ENCODE measurements around the gene PIK3R5.

Gene PIK3R5

GRCh38 chr17:8855477-8856204, 109.9 kb downstream of the PIK3R5 start:
- DNase-seq: no peak

DNA sequence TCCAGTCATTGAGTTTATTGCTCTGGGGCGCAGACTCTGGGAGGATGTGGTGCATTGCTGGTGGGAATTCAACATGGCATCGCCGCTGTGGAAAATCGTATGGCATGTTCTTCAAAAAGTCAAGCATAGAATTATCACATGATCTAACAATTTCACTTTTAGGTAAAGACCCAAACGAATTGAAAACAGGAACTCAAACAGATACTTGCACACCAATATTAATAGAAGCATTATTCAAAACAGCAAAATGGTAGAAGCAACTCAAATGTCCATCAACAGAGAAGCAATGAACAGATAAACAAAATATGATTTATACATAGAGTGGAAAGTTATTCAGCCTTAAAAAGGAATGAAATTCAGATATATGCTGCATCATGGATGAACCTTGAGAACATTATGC, 113.9 kb downstream of the PIK3R5 start:
- no peak for DNase-seq

- DNase-seq: no peak
Observed at GRCh38 chr17:8849311-8850041, 116.0 kb downstream of the PIK3R5 start.

DNA sequence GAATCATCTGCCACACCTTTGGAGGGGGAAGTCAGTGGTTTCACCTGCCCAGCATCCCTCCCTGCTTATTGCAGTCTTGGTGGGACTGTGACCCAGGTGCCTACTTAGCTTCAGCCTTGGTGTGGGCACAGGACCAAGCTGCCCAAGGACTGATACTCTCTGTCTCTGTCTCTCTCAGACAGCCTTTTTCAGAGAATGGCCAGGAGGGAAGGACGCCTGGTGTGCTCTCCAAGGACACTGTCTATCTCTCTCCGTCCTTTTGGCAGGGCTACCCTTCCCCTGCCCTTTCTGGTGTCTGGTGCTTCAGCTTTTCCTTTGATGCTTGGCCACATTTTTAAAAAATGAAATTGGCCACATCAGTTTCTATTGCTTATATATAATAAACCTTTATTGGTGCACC, 117.6 kb downstream of the PIK3R5 start:
- no peak for DNase-seq

- no peak for DNase-seq
Observed at GRCh38 chr17:8846768-8847211, 118.7 kb downstream of the PIK3R5 start.

GRCh38 chr17:8844229-8845218, 121.0 kb downstream of the PIK3R5 start:
- DNase-seq: no peak

DNA sequence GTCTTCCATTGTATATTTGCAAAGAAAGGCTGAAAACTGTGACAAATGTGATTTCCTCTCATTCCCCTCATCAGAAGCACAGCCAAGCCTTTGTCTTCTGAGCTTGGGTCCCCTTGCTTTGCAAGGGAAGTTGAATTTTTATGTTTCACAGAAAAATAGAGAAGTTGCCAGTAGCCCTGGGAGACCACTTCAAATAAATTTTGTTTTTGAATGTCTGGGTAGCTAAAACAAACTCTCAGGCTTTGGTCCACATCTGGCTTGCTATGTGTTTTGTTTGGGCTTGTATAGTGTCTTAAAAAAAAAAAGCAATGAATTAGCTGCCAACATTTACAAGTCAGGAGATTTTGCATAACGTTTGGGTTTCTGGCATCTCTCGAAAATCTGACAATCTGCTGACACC, 122.2 kb downstream of the PIK3R5 start:
- no peak for DNase-seq

- DNase-seq: no peak
Observed at GRCh38 chr17:8841844-8842243, 123.7 kb downstream of the PIK3R5 start.

- no peak for DNase-seq
Observed at GRCh38 chr17:8839410-8839935, 126.0 kb downstream of the PIK3R5 start.

- DNase-seq: no peak
Observed at GRCh38 chr17:8838551-8839095, 126.9 kb downstream of the PIK3R5 start.

- no peak for DNase-seq
Observed at GRCh38 chr17:8837563-8838075, 127.9 kb downstream of the PIK3R5 start.

DNA sequence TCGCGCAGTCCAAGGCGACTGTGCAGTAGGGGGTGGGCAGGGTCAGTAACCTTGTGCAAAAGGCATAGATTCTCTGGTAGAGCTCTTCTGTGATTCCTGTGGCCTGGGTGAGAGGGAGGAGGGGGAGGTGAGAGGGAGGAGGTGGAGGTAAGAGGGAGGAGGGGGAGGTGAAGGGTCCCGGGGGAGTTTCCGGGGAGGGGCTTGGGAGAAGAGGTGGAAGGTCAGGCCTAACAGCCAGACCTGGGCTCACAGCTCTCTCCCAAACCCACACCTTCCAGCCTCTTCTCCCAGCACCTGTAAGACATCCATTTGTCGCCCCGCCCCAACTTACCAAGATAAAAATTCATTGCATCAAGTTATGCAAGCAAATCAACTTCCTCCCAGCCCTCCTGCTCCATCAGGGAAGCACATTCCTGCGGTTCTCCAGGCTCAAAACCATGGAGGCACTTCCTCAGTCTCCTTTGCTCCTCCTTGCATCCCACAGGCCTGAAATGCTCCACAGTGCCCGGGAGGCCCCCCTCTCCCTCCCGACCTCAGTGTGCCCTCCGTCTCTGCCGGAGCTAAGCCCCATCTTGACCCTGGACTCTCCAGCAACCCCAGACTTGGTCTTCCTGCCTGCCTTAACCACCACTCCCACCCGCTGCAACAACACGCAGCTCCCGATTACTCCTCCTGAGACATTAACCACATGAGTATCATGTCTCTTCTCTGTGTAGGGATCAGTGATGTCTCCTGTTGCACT, 128.5 kb downstream of the PIK3R5 start:
- DNase-seq: no peak

- DNase-seq: no peak
Observed at GRCh38 chr17:8835631-8836364, 129.7 kb downstream of the PIK3R5 start.

GRCh38 chr17:8835106-8835505, 130.4 kb downstream of the PIK3R5 start:
- DNase-seq: no peak

DNA sequence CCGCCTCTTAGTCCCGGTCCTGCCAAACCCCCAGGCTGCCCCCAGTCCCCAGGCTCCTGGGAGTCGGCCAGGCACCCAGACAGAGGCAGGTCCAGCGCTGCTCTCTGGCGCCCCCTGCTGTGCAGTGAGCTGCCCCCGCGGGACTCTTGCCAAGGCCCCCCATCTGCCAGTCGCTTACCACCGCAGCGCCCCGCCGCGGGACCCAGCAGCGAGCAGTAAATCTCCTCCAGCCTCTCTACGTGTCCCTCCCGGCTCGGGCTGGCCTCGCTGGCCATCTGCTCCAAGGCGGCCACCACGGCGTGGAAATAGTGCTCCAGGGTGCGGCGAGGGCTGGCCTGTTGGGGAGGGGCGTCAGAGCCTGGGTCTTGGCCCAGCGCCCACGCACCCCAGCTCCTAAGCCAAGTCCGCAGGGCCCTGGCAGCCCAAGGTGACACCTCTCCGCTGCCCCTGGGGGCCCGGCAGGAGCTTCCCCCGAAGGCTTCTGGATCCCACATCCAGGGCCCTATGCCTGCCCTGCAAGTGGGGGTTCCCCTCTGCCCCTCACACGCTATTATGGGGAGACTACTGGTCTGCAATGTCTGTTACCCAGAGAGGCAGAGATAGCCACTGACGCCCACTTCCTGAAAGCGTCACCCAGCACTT, 132.7 kb downstream of the PIK3R5 start:
- peak; percentile 40 to 55 for DNase-seq

GRCh38 chr17:8831234-8831849, 134.2 kb downstream of the PIK3R5 start:
- no peak for DNase-seq

DNA sequence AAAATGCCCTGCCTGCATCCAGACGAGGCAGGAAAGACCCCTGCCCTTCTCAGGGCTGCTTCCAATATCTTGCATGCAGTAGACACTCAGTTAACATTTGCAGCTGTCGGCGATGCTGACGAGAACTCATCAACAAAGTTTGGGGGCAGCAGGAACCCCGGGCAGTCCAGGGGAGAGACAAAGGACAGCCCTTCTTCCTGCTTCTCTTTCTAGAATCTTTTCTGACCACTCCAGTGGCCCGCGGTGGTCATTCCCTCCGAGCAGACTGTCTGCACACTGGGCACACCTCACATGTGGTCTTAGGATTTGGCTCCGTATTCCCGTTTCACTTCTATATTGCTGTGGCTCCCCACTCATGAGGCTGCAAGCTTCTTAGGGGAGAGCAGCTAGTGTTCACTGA, 135.4 kb downstream of the PIK3R5 start:
- DNase-seq: no peak

DNA sequence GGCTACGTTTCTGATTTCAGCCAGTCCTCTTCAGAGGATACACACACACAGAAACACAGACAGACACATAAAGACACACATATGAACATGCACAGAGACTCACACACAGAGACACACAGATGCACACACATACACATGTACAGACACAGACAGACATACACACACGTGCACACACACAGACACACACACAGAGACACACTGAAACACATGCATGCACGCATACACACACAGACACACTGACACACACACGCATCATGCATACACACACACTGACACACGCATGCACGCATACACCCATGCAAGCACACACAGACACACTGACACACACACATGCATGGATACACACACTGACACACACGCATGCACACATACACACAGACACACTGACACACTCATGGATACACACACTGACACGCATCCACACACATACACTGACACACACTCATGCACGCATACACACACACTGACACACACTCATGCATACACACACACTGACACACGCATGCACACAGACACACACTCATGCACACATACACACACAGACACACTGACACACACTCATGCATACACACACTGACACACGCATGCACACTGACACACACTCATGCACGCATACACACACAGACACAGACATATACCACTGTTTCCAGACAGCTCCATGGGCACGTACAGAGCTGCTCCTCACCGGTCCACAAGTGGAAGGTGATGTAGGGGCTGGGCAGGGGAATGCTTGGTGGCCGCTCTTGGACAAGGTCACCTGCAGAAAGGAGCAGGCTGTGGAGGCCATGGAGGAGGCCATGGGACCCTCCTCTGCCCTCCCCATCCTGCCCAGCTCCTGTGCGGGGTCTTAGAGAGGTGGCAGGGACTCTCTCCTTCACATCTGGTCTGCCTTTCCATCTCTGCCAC, 136.2 kb downstream of the PIK3R5 start:
- no peak for DNase-seq
